Loucy (cell line): ENCODE results near the gene ACE.
A peak's percentile ranks its signal among the peaks of the same experiment; 100 is the strongest.

Source experiments
- H2AFZ ChIP-seq: fragments of 200-600 bp; sonication (generic); 2 replicates; pipeline ENCODE4 v1.6.0; 2016; ENCODE audit warnings: antibody characterized with exemption, mild to moderate bottlenecking, low read length, moderate library complexity
- H3F3A ChIP-seq: fragments of 200-600 bp; 2 replicates; pipeline ENCODE4 v1.6.0; 2016; ENCODE audit warnings: antibody characterized with exemption, low read depth, mild to moderate bottlenecking
- H3K27me3 ChIP-seq: fragments of 200-600 bp; sonication (generic); 2 replicates; pipeline ENCODE4 v1.6.1; 2014; ENCODE audit warnings: low read length, mild to moderate bottlenecking; ENCODE audit not compliant: insufficient read depth, poor library complexity, severe bottlenecking
- H3K36me3 ChIP-seq: fragments of 200-600 bp; sonication (generic); 2 replicates; pipeline ENCODE4 v1.6.1; 2016; ENCODE audit warnings: low read length; ENCODE audit not compliant: insufficient read depth
- H3K4me1 ChIP-seq: fragments of 200-600 bp; sonication (generic); 2 replicates; pipeline ENCODE4 v1.5.1; 2014; ENCODE audit warnings: low read length, mild to moderate bottlenecking; ENCODE audit not compliant: insufficient read depth, poor library complexity, severe bottlenecking
- H3K4me2 ChIP-seq: fragments of 200-600 bp; sonication (generic); 2 replicates; pipeline ENCODE4 v1.6.0; 2014; ENCODE audit warnings: antibody characterized with exemption, low read length, low read depth, mild to moderate bottlenecking; ENCODE audit not compliant: poor library complexity, severe bottlenecking
- H3K4me3 ChIP-seq: fragments of 200-600 bp; sonication (generic); 2 replicates; pipeline ENCODE4 v1.5.1; 2014; ENCODE audit warnings: low read length, mild to moderate bottlenecking, mixed read lengths; ENCODE audit not compliant: poor library complexity, severe bottlenecking
- H3K79me2 ChIP-seq: fragments of 200-600 bp; sonication (generic); 2 replicates; pipeline ENCODE4 v1.6.1; 2014; ENCODE audit warnings: low read length; ENCODE audit not compliant: insufficient read depth
- H3K9ac ChIP-seq: fragments of 200-600 bp; sonication (generic); 2 replicates; pipeline ENCODE4 v1.6.0; 2014; ENCODE audit warnings: mild to moderate bottlenecking, low read depth, low read length, moderate library complexity; ENCODE audit not compliant: poor library complexity, severe bottlenecking
- H3K9me2 ChIP-seq: fragments of 200-600 bp; sonication (generic); replicated peaks from 2 replicates; pipeline ENCODE4 v1.6.1; 2016; ENCODE audit warnings: low read depth, low read length, mixed read lengths
- H3K9me3 ChIP-seq: fragments of 200-600 bp; sonication (generic); 2 replicates; pipeline ENCODE4 v1.6.1; 2014; ENCODE audit warnings: mild to moderate bottlenecking, antibody characterized with exemption, low read length, low read depth; ENCODE audit not compliant: insufficient read depth
- H4K20me1 ChIP-seq: fragments of 200-600 bp; sonication (generic); 2 replicates; pipeline ENCODE4 v1.6.0; 2014; ENCODE audit warnings: antibody characterized with exemption, low read length, mild to moderate bottlenecking; ENCODE audit not compliant: insufficient read depth, poor library complexity, severe bottlenecking
- CTCF ChIP-seq: fragments of 200-600 bp; sonication (generic); conservative IDR thresholded peaks from 2 replicates; pipeline ENCODE4 v1.5.1; 2014; ENCODE audit warnings: mild to moderate bottlenecking, antibody characterized with exemption, low read length
- EZH2phosphoT487 ChIP-seq: fragments of 200-600 bp; IDR thresholded peaks from 2 replicates; pipeline ENCODE4 v1.6.1; 2018; ENCODE audit warnings: antibody characterized with exemption, mild to moderate bottlenecking, moderate library complexity, borderline replicate concordance

Gene ACE

GRCh38 chr17:63445954-63446752 is 30.7 kb upstream of the ACE start, which contains the start of gene CYB561:
TSS of gene CYB561 (minus strand) at chr17:63446306. CDS start at chr17:63437547, 8,759 bp downstream.
- TF ChIP-seq CTCF, result no peak
- no peak for TF ChIP-seq EZH2phosphoT487
- Histone ChIP-seq H2AFZ (peak within 1 kb of the TSS; percentile 55; the same call in 1 of the 2 replicates), H3K79me2 (no peaks in the 10 kb centered on the region), H3K4me2 (peak within 1 kb of the TSS; percentile 51), H3K27me3 (no peaks in the 10 kb centered on the region), H3K9me2 (no peaks in the 10 kb centered on the region), H3F3A (no peaks in the 10 kb centered on the region), H3K9me3 (no peaks in the 10 kb centered on the region), H3K4me1 (peaks cover 35% of the 10 kb centered on the region), H4K20me1 (no peaks in the 10 kb centered on the region), H3K36me3 (no peaks in the 10 kb centered on the region), H3K4me3 (peak within 1 kb of the TSS; percentile 42), H3K9ac (peak within 1 kb of the TSS; percentile 61)

- Histone ChIP-seq H3K27me3 (no peaks in the 10 kb centered on the region), H3K4me3 (peak overlapping the region; percentile 42), H4K20me1 (no peaks in the 10 kb centered on the region), H2AFZ (peak overlapping the region; percentile 55; the same call in 1 of the 2 replicates), H3K79me2 (no peaks in the 10 kb centered on the region), H3F3A (no peaks in the 10 kb centered on the region), H3K36me3 (no peaks in the 10 kb centered on the region), H3K9me3 (no peaks in the 10 kb centered on the region), H3K4me1 (peaks cover 38% of the 10 kb centered on the region), H3K9me2 (no peaks in the 10 kb centered on the region), H3K4me2 (peak overlapping the region; percentile 51), H3K9ac (peak overlapping the region; percentile 61)
- no peak for TF ChIP-seq CTCF
- TF ChIP-seq EZH2phosphoT487, result no peak
These were observed 29.9 kb upstream of the ACE start for GRCh38 chr17:63446753-63447470.

- Histone ChIP-seq H3K36me3 (no peaks in the 10 kb centered on the region), H3K79me2 (no peaks in the 10 kb centered on the region), H3K9ac (peak overlapping the region; percentile 61), H3K4me3 (peak overlapping the region; percentile 42), H2AFZ (peak overlapping the region; percentile 55; the same call in 1 of the 2 replicates), H4K20me1 (no peaks in the 10 kb centered on the region), H3K9me3 (no peaks in the 10 kb centered on the region), H3K27me3 (no peaks in the 10 kb centered on the region), H3K9me2 (no peaks in the 10 kb centered on the region), H3K4me2 (peak overlapping the region; percentile 51), H3F3A (no peaks in the 10 kb centered on the region), H3K4me1 (peaks cover 42% of the 10 kb centered on the region)
- no peak for TF ChIP-seq EZH2phosphoT487
- TF ChIP-seq CTCF, result no peak
These were observed 29.3 kb upstream of the ACE start for GRCh38 chr17:63447471-63448009.
